ENCODE measurements around the gene ACTBL2.
"Not testable (repeated sequence)": the region's sequence is repeated elsewhere in the genome, so short reads cannot be mapped to it uniquely, and the experiment has no call there.

GRCh38 chr5:57522477-57522876 lies 39.9 kb upstream of the ACTBL2 start:
- TF ChIP-seq CTCF, POLR2A (IDR thresholded peaks at IDR 0.05): not testable (repeated sequence)

All from thyroid gland (tissue), 4 donors.